Stimulated activated CD8-positive, alpha-beta memory T cell treated with anti-CD3 and anti-CD28 coated beads, Interleukin-15, amount 100 ng/mL, for 4 hours (primary cell): ENCODE measurements around the gene CHMP6.
A peak's percentile ranks its signal among the peaks of the same experiment; 100 is the strongest.
"Not testable (repeated sequence)": the region's sequence is repeated elsewhere in the genome, so short reads cannot be mapped to it uniquely, and the experiment has no call there.

Experiments used
- DNase-seq, 2 donors: peaks; one replicate each; pipeline ENCODE4 v3.0.0-alpha.2; 2020; ENCODE audit warnings: low read depth in 2 of 2

Gene CHMP6

DNA sequence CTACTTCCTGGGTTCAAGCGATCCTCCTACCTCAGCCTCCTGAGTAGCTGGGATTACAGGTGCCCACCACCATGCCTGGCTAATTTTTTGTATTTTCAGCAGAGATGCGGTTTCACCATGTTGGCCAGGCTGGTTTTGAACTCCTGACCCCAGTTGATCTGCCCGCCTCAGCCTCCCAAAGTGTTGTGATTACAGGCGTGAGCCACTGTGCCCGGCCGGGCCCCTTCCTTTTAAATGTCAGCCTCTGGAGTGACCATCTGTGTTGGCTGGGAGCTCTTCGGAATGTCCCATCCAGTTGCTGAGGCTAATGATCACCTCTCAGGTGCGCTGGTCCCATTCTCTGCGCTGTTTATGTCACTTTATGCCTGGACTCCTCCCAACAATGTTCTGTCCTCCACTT, 38.7 kb downstream of the CHMP6 start:
- DNase-seq: not testable (repeated sequence)

DNA sequence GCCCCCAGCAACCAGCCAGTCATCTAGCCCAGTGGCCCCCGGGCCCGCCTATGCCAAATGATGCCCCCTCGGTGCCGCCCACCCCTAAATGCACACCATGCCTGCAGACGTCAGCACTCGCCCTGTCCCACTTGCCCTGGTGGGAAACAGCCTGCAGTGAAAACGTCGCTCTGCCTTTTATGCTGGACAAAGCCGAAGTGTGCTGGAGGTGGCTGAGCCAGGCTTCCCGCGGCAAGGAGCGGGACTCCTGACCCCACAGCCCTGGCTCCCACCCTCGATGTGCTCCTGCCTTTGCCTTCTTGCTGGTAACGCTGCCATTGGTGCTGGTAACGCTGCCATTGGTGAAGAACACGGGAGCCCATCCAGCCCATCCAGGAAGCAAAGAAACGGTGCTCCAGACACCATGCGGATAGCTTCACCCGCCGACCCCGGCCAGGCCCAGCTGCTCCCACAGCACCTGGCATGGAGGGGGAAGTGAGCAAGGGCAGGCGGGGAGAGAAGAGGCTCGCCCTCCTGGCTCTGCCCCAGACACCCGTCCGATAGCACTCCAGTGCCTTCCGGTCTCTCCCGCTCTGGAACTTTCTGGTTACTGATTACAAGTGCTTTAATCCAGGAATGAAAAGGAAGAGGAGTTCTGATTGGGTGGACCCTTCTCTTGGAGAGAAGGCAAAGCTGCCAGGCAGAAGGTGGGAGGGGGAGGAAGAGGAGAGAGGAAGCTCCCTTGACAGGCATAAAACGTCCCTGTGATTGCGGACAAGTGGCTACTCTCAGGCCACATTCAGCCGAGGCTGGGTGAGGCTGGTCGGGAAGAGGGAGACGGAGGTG, 39.3 kb downstream of the CHMP6 start:
- DNase-seq: no peak

DNA sequence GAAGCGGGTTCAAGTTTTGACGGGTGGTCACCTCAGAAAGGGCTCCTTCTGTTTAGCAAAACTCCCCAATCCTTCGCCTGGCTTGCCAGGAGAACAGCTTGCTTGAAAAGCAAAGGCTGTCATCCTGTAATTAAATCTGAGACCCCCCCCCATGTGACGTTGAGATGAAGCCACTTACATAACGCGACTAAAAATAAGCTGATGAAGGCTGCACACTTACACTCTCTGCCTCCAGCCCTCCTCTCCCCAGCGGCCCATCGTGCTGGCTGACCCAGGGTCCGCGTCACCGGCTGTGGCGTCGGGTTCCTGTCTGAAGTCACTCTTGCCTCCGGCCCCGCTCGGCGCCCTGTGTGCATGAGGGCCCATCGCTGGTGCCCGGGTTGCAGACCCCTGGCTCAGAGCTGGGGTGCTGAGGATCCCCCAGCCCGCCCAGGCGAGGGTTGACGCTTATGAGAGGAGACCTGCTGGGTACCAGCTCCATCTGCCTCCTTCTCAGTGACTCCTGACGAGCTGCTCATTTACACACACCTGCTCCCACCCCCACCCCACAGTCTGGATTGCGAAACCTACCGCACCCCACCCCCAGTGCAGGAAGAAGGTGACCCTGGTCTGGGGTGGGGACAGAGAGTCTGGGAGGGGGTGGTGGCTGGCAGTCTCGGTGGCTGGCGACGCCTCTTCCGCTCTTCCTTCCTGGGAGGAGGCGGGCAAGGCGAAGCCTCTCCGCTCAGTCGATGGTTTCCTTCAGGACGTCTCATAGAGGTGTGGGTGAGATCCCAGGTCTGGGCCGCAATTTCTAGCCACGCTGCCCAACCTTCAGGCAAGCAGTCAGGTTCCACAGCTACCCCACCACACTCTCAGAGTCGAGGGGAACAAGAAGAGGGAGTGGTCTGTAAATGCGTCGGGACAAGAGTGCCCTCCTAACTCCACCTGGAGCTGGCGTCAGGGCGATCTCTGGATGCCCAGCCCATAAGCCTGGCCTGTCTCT, 40.2 kb downstream of the CHMP6 start:
- DNase-seq: no peak

DNA sequence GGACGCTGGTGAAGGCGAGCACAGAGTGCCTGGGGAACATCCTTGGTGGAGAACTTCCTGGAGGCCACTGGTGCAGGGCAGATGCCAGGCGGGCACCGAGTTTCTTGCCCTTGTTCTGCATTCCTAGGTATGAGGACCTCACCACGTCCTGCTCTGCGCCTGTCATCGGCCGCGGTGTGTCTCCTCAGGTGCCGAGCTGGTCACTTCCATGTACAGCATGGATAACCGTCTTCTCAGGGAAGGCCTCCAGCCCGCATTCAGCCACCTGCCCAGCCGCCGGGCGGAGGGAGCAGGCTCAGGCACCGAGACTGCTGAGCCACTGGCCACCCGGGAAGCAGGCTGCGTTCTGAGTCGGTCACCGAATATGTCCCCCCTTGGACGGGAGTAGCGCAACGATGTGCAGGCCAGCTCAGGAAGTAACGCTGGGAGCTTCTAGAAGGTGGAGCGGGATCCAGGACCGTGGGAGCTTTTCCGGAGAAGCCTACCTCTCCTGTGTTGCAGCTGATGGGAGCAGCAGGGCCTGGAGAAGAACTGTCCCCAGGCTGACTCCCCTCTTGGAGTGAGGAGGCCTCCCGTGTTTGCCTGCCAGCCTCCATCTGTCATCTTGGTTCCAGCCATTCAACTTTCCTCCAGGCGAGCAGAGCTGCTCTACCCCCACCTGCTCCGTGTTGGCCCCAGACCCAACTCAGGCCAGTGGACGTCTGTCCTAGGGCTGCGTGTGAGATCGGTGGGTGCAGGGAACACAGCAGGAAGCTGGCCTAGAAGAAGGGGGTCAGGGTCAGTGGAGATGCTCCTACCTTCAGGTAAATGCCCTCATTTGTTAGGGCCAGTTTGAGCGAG, 41.2 kb downstream of the CHMP6 start:
- no peak for DNase-seq

DNA sequence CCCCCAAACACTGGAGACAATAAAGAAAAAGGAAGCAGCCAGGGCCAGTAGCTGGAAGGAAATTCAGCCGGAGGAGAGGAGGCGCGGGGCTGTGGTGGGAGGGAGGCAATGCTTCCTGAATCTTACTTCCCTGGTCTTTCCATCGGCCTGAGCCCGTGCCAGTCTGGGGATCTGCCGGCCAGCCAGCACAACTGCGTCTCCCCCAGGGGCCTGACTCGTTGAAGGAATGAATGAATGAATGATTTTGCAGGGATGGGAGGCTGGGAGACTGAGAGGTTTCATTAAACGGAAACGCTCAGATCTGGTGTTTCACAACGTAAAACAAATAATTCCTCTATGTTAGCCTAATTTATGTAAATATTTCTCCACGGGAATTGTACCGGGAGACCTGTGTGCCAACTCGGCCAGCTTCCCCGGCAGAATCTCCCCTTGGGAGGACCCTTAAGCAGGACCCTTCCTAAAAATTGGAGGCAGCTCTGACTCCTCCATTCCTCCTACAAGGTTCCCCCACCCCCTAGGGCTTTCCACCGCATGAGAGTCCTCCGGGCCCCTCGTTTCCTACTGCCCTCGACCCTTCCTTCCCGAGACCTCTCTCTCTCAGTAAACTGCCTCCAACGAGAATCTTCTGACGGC, 42.0 kb downstream of the CHMP6 start:
- DNase-seq: no peak

DNA sequence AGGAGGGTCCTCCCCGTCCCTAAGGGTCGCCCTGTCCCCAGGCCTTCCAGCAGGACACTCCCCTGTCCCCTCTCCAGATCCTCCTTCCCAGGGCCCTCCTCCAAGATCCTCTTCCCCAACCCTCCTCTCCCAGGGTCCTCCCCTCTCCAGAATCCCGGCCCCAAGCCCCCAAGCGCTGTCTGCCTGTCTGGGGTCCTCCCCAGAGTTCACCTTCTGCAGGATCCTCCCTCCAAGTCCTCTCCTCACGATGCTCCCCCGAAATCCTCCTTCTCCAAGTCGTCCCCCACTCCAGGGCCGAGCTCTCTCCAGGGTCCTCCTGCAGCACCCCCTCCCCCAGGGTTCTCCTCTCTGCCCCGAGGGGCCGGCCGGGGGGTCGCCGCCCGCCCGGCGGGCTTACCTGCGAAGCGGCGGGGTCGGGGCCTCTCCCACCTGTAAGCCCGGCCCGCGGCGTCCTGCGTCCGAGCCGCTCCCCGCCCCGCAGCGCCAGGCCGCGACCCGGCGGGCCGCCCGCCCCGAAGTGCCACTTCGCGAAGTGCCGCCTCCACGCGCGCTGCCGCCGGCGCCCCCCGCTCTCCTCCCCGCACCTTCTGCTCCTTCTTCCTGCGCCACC, 42.6 kb downstream of the CHMP6 start:
- no peak for DNase-seq

DNA sequence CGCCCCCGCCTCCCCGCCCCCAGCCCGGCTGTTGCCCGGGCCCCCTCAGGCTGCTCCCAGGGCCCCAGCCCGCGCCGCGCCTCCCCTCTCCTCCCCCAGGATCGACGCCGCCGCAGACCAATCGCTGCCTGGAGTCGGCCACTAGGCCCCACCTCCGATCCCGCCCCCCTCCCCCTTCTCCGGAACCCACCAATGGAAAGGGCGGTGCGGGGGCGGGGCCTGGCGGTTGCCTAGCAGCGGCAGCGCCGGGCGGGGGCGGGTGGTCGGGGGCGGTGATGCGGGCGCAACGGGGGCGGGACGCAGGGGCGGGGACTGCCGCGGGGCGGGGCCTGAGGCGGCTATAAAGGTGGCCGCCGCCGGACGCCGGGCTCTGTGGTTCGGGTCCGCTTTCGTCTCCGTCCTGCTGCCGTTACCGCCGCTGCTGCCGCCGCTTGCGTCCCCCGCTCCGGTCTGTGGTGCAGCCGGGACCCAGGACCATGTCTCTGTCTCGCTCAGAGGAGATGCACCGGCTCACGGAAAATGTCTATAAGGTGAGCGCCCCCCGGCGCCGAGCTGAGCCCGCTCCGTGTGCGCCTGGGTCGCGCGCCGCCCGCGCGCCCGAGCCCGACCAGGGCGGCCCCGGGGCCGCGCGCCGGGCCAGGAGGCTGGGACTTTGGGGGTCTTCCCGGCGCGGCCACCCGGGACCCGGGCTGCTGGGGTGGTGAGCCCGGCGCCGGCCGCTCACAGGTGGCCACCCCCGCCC, 43.3 kb downstream of the CHMP6 start, which contains the start of gene BAIAP2:
Gene BAIAP2, plus strand, starts transcription at position 373 of the 742 bp plus-strand sequence. Its CDS starts 104 bp downstream, at position 477.
- peak; percentile 95 for DNase-seq

DNA sequence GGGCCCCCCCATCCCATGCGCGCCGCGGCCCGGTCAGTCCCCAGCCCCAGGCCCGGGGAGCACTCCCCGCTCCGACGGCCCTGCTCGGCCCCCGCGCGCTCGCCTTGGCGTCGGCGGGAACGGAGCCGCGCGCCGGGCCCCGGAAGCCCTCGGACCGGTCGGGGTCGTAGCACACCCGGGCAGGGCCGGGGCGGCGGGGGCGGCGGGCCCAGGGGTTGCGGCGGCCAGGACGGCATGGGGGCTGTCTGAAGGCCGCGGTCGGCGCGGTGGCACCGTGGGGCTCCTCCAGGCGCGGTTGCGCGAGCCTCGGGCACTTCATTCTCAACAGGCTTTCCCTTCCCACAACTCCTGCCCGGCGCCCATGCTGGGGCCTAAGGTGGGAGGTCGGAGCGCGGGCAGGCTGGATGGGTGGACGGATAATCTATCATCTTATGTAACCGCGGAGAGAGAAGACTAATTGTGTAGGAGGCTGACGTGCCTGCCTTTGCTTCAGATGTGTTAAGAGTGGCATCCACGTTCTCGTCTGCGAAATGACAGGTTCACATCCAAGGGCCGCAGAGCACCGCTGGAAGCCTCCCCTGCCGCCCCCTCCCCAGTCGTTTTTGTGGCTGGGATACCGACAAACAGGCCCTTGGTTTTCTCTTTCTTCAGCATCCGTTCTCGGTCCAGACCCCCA, 44.0 kb downstream of the CHMP6 start:
- no peak for DNase-seq

DNA sequence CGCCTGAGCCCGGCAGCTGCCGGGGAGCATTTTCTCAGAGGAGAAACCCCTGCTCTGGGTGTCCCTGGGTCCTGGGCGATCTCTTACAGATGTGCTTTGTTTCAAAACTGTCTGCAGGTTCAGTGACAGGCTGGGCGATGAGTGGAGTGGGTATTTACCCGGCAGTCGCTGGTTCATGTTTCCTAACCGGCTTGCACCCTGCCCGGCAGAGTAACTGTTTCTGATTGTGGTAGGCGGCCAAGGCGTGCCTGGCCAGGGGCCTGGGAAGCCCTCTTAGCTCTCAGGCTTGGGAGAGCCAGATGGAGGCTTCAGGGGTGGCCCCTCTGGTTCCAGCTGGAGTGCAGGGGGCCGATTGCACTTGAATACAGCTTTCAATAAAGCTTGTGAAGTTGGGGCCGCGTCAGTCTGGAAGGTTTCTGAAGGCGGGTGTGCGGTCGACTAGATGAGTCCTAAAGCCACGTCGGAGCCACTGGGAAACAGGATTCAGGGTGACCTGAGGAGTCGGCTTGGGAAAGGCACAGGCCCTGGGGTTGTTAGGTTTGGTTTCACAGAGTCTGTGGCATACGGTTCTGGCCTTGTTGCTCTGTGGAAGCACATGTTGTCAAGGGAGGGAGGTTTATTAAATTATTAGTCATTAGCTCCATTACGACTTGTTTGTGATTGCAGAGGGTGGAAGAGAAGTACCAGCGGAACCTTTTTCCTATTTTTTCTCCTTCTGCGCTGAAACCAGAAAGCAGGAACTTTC, 44.7 kb downstream of the CHMP6 start:
- no peak for DNase-seq

DNA sequence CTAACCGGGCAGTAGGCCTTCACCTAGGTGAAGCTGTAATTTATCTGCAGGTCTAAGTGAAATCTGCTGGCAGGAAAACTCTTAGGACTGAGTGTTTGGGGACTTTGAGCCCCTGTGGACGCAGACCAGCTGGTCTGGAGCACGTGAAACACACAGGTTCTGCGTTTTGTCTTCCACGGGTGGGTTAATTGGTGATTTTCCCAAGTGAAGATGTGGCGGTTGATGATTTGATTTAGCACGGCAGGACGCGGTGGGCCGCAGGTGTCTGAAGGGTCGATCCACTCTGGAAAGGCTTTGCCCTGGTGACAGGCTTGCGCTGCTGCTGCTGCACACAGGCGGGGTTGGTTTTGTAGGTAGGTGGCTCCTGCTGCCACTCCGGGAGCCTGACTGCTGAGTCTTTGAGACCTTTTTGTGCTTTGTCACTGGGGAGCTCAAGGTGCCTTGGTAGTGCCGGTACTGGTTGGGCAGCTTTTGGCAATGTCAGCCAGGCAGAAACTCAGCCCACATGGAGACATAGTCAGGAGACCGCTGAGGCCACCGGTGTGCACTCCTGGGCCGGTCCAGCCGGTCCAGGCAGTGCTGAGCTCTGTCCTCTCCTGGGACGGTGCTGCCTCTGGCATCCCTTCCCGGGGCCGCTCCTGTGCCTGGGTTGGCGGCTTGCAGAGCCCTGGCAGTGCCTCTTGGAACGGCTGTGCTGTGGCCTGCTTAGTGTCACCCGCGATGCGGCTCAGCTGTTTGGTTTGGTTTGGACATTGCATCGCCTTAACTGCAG, 45.6 kb downstream of the CHMP6 start:
- DNase-seq: no peak

DNA sequence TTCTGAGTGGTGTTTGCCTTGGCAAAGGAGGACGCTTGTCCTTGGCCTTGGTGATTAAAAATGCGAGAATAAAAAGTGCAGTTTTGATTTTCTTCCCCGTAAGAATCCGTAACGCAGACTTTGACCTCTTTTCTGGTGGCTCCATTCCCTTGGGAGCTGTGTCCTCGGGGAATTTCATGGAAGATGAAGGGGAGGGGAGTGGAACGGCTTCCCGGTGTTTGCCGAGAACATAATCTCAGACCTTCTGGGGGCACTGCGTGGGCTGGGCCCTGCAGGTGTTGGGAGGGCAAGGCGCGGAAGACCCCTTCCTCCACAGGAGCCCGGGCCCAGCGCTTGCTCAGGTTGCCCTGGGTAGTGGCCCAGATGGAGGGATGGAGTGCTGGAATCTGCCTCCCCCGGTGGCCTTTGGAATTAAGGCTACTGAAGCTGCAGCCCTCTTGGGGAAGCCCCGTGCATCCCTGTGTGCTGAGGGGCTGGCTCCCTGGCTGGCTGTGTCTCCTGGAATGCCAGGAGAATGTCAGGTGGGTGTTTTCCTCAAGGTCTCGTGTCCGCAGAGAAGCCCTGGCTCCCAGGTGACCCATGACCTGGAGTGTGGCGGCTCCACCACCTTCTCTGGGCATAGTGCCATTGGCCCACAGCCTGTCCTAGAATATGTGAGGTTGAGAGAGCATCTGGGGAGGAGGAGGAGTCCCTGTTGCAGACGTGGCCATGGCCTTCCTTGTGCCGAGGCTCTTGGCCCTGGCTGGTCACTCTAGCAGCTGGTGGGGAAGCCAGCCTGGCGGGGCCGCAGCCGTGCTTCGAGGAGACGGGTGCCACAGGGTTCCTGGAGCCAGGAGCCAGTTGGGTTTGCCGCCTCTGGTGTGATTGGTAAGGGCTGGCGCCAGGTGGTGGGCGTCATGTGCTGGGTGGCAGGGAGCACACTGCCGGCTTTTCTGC, 46.4 kb downstream of the CHMP6 start:
- DNase-seq: no peak

DNA sequence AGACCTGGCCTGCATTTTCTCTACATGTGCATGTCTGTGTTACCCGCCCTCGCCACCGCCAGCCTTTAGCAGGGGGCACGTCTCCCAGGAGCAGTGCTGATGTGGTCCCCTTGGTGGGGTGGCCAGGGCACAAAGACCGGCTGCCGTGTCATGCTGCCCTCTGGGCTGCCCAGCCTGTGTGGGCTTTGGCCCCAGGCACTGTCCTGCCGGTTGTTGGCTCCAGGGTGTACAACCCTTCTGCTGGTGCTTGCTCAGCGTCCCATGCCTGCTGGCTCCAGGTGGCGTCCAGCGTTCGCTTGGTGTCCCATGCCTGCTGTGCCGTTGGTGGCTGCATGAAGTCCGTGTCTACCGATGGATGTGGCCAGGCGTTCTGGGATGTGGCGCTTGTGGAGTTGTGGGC, 47.5 kb downstream of the CHMP6 start:
- DNase-seq: no peak

DNA sequence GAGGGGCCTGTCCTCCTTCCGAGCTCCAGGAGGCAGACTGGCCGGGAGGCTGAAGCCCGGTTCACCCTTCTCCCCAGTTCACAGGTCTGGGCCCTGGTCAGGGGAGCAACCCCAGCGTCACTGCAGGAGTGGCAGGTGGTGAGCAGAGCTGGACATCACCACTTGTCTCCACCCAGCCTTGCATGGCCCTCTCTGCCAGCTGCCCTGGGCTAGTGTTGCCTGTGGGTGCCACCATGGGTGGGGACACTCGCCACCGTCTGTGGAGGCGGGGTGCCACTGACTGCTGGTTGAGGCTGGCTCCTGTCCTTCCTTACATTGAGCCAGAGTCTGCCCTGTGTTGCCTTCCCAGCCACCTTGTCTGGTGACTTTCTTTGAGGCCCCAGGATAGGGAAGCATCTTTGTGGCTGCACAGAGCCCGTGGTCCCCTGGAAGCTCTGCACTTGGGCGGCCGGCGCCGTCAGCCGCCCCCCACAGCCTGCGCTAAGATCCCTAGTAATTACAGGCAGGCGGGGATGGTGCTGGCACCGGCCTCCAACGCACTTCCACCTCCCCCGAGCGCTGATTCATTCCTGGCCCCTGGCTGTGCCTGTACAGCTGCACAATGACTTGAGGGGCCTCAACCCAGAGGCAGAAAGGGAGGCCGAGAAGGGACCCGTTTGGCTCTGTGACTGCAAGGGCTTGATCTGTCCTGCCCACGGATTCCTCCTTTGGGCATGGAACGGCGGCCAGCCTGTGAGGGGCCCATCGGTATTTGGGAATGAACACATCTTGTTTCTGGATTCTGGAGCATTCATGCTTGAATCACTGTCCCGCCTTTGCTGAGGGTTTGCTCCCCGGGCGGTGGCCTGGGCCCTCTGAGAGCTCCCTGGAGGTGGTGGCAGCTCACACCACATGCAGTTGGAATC, 48.5 kb downstream of the CHMP6 start:
- no peak for DNase-seq

DNA sequence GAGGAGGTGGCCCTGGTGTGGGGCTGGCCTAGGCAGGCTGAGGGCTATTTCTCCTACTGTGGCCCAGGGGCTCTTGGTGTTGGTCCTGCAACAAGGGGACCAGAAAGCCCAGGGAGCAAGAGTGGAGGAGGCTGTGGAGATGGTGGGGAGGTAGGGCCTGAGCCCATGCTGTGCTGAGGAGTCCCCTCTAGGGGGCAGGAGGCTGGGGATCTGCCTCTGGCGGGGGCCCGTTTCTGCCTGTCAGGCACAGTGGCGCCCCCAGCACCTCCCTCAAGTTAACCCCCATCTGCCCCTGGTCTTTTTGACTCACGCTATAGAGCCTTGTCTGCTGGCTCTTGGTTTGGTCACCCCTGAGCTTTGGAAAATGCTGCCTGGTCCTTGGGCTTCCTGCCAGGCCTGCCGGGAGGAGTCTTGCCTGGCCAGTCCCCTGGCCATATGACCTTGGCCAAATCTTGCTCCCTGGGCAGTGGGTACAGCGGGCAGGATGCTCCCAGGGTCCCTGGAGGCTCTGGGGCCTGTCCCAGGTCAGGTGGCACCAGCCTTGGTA, 49.2 kb downstream of the CHMP6 start:
- DNase-seq: no peak

DNA sequence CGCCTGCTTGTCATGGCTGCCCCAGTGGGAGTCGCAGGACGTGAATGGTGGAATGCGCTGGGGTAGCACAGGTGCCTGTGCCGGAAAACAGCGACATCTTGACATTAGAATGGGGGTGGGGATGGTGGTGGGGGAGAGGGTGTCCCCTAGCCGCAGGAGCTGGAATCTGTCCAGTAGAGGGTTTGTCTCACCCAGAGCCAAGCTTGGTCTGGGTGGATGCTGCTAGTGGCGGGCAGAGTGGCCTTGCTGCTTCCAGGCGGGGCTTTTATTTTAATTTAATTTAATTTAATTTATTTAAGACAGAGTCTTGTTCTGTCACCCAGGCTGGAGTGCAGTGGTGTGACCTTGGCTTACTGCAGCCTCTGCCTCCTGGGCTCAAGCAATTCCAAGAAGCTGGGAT, 51.0 kb downstream of the CHMP6 start:
- no peak for DNase-seq
